Skeletal muscle cell (primary cell): Measurements from ENCODE around the gene ZNF280D.
"Not testable (repeated sequence)": the region's sequence is repeated elsewhere in the genome, so short reads cannot be mapped to it uniquely, and the experiment has no call there.

ENCODE experiments used
- DNase-seq: peaks from one replicate; pipeline ENCODE4 v3.0.0-alpha.2; 2010; ENCODE audit warnings: low read depth
- H3K4me3 ChIP-seq: 2 replicates; pipeline ENCODE4 v1.5.1; 2011; ENCODE audit warnings: low read depth, mild to moderate bottlenecking, control low read depth, low read length, moderate library complexity

The ZNF280D gene

DNA sequence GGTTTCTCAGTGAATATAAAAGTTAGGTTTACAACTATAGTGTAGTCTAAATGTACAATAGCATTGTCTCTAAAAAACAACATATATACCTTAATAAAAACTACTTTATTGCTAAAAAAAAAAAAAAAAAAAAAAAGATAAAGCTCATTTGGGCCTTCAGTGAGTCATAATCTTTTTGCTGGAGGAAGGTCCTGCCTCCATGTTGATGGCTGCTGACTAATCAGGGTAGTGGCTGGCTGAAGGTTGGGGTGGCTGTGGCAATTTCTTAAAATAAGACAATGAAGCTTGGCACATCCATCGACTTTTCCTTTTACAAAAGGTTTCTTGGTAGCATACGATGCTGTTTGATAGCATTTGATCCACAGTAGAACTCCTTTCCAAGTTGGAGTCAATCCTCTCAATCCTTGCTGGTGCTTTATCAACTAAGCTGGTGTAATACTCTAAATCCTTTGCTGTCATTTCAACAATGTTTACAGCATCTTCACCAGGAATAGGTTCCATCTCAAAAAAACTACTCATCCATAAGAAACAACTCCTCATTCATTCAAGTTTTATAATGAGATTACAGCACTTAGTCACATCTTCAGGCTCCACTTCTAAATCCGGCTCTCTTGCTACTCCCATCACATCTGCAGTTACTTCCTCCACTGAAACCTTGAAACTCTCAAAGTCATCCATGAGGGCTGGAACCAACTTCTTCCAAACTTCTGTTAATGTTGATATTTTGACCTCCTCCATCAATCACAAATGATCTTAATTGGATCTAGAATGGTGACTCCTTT, 13.3 kb downstream of the ZNF280D start:
- DNase-seq = no peak
- H3K4me3 ChIP-seq = no peak overlapping the region

DNA sequence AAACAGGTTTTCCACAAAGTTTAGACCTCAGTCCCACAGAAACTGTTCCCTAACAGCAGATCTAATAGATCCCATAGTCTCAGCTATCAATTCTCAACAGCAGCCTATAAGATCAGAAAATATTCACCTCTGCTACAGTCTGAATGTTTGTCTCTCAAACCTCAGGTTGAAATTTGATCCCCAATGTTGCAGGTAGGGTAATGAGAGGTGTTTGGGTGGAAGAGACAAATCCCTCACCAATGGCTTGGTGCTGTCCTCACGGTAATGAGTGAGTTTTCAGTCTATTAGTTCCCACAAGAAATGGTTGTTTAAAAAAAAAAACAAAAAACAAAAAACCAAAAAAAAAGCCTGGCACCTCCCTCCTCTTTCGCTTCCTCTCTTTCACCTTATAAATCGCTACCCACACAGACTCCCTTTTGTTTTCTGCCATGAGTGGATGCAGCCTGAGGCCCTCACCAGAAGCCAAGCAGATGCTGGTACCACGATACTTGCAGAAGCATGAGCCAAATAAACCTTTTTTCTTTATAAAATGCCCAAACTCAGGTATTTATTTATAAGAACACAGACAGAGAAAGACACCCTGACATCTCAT, 14.2 kb downstream of the ZNF280D start:
- no peak for DNase-seq
- H3K4me3 ChIP-seq = no peak overlapping the region

DNA sequence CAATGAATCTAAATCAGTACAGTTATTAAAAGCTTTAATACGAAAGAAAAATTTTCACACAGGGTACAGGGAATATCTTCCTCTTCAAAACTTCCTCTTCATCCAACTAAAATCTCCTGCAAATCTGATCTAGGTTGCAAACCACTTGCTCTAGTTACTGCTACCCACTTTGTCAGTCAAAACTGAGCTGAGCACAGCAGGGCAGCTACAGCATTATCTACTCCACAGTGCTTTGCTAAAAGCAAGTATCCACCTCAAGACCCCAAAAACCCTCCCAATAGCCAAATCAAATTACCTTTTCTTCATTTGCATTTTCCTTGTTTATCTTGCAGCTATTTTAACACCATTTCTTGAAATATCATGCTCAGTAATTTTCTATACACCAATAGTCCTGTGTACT, 14.7 kb downstream of the ZNF280D start:
- no peak for DNase-seq
- H3K4me3 ChIP-seq = no peak overlapping the region

GRCh38 chr15:56716334-56716733, 17.0 kb downstream of the ZNF280D start:
- DNase-seq = no peak
- H3K4me3 ChIP-seq = no peak overlapping the region

DNA sequence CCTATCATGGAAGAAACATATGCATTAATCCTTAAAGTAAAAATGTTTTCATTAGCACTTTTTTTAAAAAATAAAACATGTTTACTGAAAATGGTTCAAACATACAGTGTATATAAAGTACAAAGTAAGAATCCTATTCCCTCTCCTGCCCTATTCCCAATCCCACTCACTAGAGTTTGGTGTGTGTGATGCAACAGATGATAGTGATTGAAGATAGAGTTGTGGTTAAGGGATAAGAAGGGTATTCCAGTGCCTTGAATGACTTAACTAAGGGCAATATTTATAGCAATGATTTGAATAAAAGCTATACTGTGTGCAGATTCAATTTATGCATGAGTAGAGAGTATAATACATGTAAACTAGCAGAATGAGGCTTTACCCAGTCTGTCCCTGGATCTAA, 18.1 kb downstream of the ZNF280D start:
- no peak overlapping the region for H3K4me3 ChIP-seq
- no peak for DNase-seq

GRCh38 chr15:56709502-56709901, 23.8 kb downstream of the ZNF280D start:
- not testable (repeated sequence) for H3K4me3 ChIP-seq, DNase-seq

GRCh38 chr15:56699743-56700142, 33.6 kb downstream of the ZNF280D start:
- no peak for DNase-seq
- no peak overlapping the region for H3K4me3 ChIP-seq

- no peak for DNase-seq
- H3K4me3 ChIP-seq = no peak overlapping the region
Observed at GRCh38 chr15:56698270-56698669, 35.0 kb downstream of the ZNF280D start.

DNA sequence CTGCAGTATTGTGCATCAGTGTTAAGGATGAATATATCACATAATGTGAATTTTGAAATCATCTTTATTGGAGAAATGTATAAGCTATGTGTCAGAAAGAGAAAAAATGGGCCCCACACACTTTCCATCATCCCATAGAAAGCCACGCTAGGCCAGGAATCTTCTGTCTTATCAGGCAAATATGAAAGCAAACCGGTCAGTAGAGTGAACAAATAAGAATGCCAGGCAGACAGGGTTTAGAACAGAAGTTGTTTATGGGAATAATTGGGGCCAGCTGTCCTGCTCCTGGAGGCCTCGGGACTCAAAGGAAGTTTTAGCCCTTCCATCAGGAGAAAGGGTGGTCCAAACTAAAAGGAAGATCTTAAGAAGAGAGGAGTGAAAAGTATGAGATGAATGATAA, 39.5 kb downstream of the ZNF280D start:
- DNase-seq = no peak
- H3K4me3 ChIP-seq = no peak overlapping the region

DNA sequence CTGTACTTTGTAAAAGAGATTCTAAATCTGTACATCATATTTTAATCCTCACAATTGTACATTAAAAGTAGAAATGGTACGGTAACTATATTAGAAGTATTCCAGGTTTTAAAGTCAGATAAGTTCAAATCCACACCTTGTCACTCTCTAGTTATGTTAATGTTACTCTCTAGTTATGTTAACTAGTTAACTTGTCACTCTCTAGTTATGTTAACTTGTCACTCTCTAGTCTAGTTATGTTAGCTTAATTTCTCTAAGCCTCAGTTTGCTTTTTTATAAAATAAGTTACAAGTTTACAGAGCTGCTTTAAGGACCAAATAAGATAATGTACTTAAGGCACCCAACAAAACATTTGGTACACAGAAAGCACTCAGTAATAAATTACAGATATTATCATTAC, 42.6 kb downstream of the ZNF280D start:
- DNase-seq = no peak

DNA sequence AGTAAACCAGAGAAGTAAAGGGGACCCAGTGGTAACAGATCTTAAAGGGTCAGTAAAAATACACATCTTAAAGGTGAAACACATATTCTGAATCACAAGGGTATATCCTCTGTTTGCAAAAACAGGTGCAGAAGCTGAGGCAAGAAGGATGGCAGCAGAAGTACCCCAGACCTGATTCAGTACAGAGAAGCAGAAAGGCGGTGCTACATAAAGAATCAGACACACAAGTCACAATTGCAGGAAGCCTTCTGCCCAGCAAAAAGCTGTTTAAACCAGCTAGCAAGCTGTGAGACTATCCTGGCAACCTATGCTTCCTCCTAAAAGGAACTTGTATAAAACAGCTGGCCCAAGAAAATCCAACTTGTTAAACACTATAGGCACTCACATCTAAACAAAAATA, 49.4 kb downstream of the ZNF280D start:
- no peak for DNase-seq
- H3K4me3 ChIP-seq = no peak overlapping the region

More for the DNA sequence above, 42.6 kb downstream of the ZNF280D start:
- H3K4me3 ChIP-seq = no peak overlapping the region

DNA sequence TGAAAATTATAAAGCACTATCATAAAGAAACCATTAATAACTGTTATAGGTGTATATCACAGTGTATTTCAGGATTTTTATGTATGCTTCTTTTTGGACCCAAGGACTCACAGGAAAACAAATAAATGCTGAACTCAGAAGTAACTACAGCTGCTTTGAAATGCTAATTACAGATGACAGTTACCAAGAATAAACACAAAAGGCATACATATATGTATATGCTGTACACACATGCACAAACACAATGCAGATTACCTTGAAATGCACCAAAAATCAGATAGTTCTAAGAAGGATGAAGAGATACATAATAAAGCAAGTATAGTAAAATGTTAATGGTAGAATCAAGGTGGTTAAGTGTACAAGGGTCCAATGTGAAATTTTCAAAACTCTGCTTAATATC, 52.2 kb downstream of the ZNF280D start:
- no peak for DNase-seq
- no peak overlapping the region for H3K4me3 ChIP-seq

- no peak overlapping the region for H3K4me3 ChIP-seq
- DNase-seq = no peak
Observed at GRCh38 chr15:56679225-56679624, 54.1 kb downstream of the ZNF280D start.

DNA sequence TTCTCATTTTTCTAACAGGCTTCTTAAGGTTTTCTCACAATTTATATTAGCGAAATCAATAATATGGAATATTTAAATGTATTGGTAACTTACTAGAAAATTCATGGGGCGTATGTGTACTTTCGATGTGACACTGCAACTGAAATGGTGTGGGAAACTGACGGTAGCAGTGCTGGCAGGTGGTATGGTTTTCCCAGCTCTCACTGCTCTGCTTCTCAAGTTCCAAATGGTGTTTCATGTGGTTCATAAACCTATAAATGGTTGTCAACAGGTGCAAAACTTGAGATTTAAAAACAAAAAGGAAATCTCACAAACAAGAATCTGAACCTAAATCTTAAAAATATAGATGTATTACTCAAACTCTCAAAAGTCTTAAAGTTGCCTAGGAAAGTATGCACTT, 54.7 kb downstream of the ZNF280D start:
- DNase-seq = no peak

DNA sequence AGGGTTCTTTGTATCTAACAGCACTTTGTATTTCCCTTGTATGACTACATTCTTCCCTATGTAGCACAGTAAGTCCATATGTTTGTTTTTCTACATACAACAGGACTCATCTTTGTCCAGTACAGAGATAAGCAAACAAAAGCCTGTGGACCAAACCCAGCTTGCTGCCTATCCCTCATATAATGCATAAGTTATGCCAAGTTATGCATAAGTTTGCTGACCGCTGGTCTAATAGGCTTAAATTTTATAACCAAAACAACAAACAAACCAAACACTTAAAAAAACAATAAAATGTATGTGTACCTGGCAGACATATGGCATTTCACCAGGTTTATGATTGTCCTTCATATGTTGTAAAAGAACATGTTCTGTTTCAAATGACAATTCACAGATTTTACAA, 56.0 kb downstream of the ZNF280D start:
- no peak overlapping the region for H3K4me3 ChIP-seq
- DNase-seq = no peak

More for the DNA sequence above, 54.7 kb downstream of the ZNF280D start:
- no peak overlapping the region for H3K4me3 ChIP-seq

GRCh38 chr15:56675930-56676329, 57.4 kb downstream of the ZNF280D start:
- no peak for DNase-seq
- H3K4me3 ChIP-seq = no peak overlapping the region

DNA sequence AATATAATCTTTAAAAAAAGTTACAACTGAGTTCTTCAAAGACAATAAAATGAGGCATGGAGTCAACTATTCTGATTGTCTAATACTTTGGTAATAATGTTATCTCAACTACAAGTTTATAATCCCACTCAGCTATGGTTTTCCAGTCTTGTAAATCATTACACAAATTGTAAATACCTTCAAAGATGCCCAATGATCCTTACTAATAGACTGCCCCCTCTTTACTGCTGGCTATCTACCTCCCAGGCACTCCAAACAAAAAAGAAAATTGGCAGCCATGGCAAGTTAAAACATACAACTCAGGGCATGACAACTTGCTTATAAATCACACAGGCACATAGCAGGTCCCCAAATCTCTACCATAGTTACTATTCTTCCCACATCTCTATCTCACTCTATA, 58.5 kb downstream of the ZNF280D start:
- H3K4me3 ChIP-seq = no peak overlapping the region
- DNase-seq = no peak

DNA sequence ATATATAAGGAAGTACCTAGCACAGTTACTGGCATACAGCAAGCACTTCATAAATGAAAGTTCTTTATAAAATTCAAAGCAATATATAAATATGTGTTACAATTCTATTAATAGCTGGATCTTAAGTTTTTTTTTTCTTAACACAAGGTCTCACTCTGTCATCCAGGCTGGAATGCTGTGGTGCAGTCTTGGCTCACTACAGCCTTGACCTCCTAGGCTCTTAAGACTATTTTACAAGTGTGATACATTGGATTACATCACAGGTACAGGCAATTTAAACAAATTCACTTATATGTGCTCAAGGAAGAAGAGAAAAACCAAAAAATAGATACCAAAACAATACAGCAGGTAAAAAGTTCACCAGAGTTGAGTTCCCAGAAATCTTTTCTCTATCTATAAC, 60.6 kb downstream of the ZNF280D start:
- DNase-seq = peak; percentile 48
- H3K4me3 ChIP-seq = no peak overlapping the region

DNA sequence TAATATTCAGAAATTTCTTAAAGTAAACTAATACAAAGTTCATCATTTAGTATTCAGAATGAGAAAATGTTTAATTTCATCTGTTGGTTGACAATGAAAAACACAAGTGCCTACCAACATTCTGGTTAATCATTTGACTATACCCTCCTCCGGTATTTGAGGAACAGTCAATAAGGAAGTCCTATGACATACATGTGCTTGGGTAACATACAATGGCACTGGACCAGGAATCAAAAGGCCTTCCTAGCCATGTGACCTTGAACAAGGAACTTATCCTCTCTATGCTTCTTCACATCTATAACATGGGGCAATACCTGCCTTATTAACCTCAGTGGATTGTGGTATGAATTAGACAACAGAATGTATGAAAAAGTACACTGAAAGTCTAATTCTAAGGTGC, 65.8 kb downstream of the ZNF280D start:
- no peak for DNase-seq
- H3K4me3 ChIP-seq = no peak overlapping the region

- DNase-seq = no peak
- no peak overlapping the region for H3K4me3 ChIP-seq
Observed at GRCh38 chr15:56660943-56661342, 72.4 kb downstream of the ZNF280D start.

GRCh38 chr15:56659197-56659596, 74.1 kb downstream of the ZNF280D start:
- no peak for DNase-seq
- H3K4me3 ChIP-seq = no peak overlapping the region
